Cardiac muscle cell (in vitro differentiated cells and primary cell): ENCODE results near the gene AGAP3. TPM values are rescaled to one million over a fixed set of nuclear protein-coding genes. Genes with fewer than 3 reads are reported as not detected.

Experiments used
- DNase-seq, 2 donors: peaks; one replicate each; pipeline versions ENCODE4 v3.0.0 to v3.0.0-alpha.2; 2010 to 2017; ENCODE audit warnings: low read depth in 1 of 2, low spot score in 1 of 2
- H3K27ac ChIP-seq: fragments of 200-600 bp; sonication (generic); 2 replicates; pipeline ENCODE4 v1.5.1; 2016
- H3K27me3 ChIP-seq: fragments of 200-600 bp; sonication (generic); 2 replicates; pipeline ENCODE4 v1.6.0; 2016; ENCODE audit warnings: control low read depth
- H3K36me3 ChIP-seq: fragments of 200-600 bp; sonication (generic); 2 replicates; pipeline ENCODE4 v1.5.1; 2016; ENCODE audit warnings: control low read depth
- H3K4me1 ChIP-seq: fragments of 200-600 bp; sonication (generic); 2 replicates; pipeline ENCODE4 v1.8.1; 2017; ENCODE audit warnings: low read depth, mild to moderate bottlenecking, mixed run types
- H3K4me3 ChIP-seq: fragments of 200-600 bp; sonication (generic); 2 replicates; pipeline ENCODE4 v1.5.1; 2016; ENCODE audit warnings: mild to moderate bottlenecking
- H3K9me3 ChIP-seq: fragments of 200-600 bp; sonication (generic); 2 replicates; pipeline ENCODE4 v1.5.1; 2017; ENCODE audit warnings: low read depth, mild to moderate bottlenecking, control low read depth
- CTCF ChIP-seq: IDR thresholded peaks from 2 replicates; pipeline ENCODE4 v1.5.1; 2012; ENCODE audit warnings: low read depth, mild to moderate bottlenecking, low read length
- polyA plus RNA-seq: library from polyadenylated mRNA; unstranded; fragments of >200 nt; fragmentation: Nextera tagmentation; extraction: Ambion mirVana; gene quantifications from 2 replicates; pipeline ENCODE4 v1.2.1, GENCODE V29; 2016
- total RNA-seq: library from RNA; depleted of rRNA; stranded (reverse); fragments of >200 nt; gene quantifications from 2 replicates; pipeline ENCODE4 v1.2.3, GENCODE V29; 2016

Gene AGAP3
- total and polyA plus RNA-seq, 2 experiments from 2014 or later = 106 to 115 TPM

GRCh38 chr7:151062399-151063211 is 23.7 kb upstream of the AGAP3 start:
- H3K27me3 ChIP-seq = no peaks in the 10 kb centered on the region
- peak overlapping the region; percentile 76 for H3K27ac ChIP-seq
- no peaks in the 10 kb centered on the region for H3K9me3 ChIP-seq
- H3K4me1 ChIP-seq = peaks cover 25% of the 10 kb centered on the region
- peaks cover 25% of the 10 kb centered on the region for H3K36me3 ChIP-seq
- TF ChIP-seq CTCF = no peak
- peak; percentile 72 to 93 for DNase-seq
- H3K4me3 ChIP-seq = peak overlapping the region; percentile 11

DNA sequence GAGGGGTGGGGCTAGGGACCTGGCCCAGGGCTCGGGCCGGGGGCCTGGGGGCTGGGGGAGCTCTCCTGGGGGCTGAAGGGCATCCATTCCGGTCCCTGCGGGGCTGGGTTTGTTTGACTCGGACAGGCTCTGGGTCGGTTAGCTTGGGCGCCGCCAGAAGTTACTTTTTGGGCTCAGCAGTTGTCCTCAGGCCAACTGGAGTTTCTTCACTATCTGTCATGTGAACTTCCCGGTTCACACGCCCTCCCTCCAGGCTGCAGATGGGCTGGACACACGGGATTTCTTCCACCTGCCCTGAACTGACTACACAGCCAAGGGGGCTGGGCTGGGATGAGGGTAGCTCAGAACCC is 23.1 kb upstream of the AGAP3 start:
- H3K4me1 ChIP-seq = peaks cover 25% of the 10 kb centered on the region
- H3K4me3 ChIP-seq = peak overlapping the region; percentile 11
- peak overlapping the region; percentile 76 for H3K27ac ChIP-seq
- peaks cover 31% of the 10 kb centered on the region for H3K36me3 ChIP-seq
- no peaks in the 10 kb centered on the region for H3K9me3 ChIP-seq
- DNase-seq = peak in 1 of 2 donors; percentile 69
- no peak for TF ChIP-seq CTCF
- H3K27me3 ChIP-seq = no peaks in the 10 kb centered on the region

DNA sequence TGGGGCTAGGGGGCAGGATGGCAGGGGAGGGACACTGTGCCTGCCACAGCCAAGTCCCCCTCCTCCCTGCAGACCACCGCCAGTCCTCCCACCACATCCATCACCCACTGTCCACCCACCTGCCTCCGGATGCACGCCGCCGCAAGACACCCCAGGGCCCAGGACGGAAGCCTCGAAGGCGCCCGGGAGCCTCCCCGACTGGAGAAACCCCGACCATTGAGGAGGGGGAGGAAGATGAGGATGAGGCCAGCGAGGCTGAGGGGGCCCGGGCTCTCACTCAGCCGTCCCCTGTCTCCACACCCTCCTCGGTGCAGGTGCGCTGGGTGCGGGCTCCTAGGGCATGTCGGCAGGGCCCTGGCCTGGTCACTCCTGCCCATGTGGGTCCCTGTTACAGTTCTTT is 21.8 kb upstream of the AGAP3 start:
- TF ChIP-seq CTCF = no peak
- Histone ChIP-seq H3K4me3 (no peak overlapping the region), H3K27me3 (no peaks in the 10 kb centered on the region), H3K4me1 (peaks cover 16% of the 10 kb centered on the region), H3K9me3 (no peaks in the 10 kb centered on the region), H3K36me3 (peaks cover 40% of the 10 kb centered on the region), H3K27ac (no peak overlapping the region)
- DNase-seq = no peak

DNA sequence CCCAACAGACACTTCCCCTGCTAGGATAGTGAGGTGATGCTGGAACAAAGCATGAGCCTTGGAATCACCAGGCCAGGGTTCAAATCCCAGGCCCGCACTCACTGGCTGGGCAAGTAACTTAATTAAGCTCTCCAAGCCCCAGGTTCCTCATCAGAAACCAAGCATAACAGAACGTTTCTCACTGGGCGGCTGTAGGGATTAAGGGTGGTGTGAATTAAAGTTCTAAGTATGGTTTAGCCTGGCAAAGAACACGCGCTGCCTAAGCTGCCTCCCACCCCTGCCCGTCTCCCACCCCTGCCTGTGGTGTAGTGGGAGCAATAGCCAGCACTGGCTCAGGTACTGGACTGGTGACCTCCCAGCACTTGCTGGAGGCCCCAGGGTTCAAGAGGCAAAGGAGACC is 21.3 kb upstream of the AGAP3 start:
- Histone ChIP-seq H3K9me3 (no peaks in the 10 kb centered on the region), H3K4me1 (peaks cover 16% of the 10 kb centered on the region), H3K4me3 (no peak overlapping the region), H3K27ac (no peak overlapping the region), H3K27me3 (no peaks in the 10 kb centered on the region), H3K36me3 (peaks cover 45% of the 10 kb centered on the region)
- no peak for TF ChIP-seq CTCF
- no peak for DNase-seq

GRCh38 chr7:151065516-151065915 is 20.8 kb upstream of the AGAP3 start:
- Histone ChIP-seq H3K4me3 (no peak overlapping the region), H3K36me3 (peaks cover 50% of the 10 kb centered on the region), H3K4me1 (peaks cover 15% of the 10 kb centered on the region), H3K9me3 (no peaks in the 10 kb centered on the region), H3K27ac (no peak overlapping the region), H3K27me3 (no peaks in the 10 kb centered on the region)
- no peak for DNase-seq
- TF ChIP-seq CTCF = no peak
